ENCODE results near the gene GOLGA6L10. TPM values are rescaled to one million over a fixed set of nuclear protein-coding genes. Genes with fewer than 3 reads are reported as not detected.
"Not testable (repeated sequence)": the region's sequence is repeated elsewhere in the genome, so short reads cannot be mapped to it uniquely, and the experiment has no call there.

GOLGA6L10 gene
- polyA plus RNA-seq, 4 donors, result 3.1 to 8.9 (median 3.8) TPM

DNA sequence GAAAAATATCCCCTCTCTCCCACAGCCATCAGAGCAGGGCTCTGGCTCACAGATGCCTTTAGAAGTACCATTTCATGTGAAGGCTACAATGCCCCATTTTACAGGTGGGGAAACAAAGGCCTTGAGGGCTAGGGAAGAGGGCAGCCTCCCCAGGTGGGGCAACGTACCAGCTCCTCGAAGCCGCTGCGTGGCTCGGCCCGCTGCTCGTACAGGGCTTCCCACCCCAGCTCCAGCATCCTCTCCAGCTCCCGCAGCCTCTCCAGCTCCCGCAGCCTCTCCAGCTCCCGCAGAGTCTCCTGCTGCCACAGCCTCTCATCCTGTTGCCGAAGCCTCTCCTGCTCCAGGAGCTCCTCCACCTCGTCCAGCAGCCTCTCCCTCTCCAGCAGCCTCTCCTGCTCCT, 4.9 kb downstream of the GOLGA6L10 start:
- DNase-seq (ENCODE audit: low read depth in 4 of 4, low spot score in 3 of 4), result not testable (repeated sequence)

DNA sequence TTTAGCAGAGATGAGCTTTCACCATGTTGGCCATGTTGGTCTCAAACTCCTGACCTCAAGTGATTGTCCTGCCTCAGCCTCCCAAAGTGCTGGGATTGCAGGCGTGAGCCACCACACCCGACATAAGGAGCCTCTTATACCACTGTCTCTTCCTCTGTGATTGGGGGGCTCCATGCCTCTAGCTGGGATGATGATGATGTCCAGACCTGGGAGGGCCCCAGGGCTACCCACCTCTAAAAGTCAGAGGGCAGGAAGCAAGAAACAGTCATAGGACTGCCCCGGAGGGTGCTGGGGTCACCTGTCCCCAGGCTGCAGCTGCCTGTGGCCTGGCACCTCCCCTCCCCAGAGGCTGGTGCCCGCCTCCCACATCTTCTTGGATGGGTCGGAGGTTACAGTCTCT, 5.4 kb downstream of the GOLGA6L10 start:
- DNase-seq (ENCODE audit: low read depth in 4 of 4, low spot score in 3 of 4), result not testable (repeated sequence)

DNA sequence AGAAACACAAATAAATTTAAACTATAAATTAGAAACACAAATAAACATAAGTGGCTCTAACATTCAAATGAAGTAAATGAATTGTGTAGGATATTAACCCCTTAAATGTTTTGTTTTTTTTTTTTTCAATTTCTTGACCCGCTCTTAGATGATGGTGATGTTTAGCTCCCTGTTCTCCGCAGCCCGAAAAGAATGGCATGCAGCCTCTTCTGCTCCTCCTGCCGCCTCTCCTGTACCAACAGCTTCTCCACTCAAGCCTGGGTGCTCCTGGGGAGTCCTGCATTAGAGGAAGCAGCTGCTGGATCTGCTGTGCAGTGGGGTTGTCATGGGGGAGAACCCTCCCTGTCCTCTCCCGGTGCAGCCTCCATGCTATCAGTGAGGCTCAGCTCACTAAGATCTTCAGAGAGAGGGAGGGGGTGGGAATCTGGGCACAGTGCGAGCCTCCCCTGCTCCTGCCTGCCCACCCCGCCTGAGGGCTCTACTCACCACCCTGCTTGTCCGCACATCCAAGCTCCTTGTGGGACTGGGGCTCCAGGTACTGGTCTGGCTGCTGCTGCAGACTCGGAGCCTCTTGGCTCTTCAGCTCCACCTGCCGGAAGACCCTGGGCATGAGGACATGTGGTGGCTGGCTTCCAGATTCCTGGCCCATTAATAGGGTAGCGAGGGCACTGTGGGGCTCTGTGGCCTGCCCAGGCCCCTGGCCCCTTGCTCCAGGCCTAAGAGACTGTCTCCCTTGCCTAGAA, 6.5 kb downstream of the GOLGA6L10 start:
- DNase-seq (ENCODE audit: low read depth in 4 of 4, low spot score in 3 of 4), result not testable (repeated sequence)

DNA sequence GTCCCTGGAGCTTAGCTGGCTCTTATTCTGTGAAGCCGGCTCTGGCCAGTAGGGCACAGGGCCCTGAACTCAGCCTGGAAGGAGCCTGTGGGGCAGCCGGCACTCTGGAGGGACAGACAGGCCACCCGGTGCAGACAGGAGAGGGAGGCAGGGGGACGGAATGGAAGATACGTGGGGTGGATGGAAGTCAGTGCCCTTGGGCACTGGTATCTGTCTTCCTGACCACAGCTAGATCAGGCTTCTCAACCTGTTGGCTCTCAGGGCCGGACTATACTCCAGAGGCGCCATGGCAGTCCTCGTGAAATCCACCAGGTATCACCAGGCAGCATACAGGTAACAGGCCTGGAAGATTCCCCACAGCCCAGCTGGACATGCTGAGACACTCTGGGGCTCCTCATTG, 10.7 kb downstream of the GOLGA6L10 start:
- DNase-seq (ENCODE audit: low read depth in 4 of 4, low spot score in 3 of 4), result not testable (repeated sequence)

DNA sequence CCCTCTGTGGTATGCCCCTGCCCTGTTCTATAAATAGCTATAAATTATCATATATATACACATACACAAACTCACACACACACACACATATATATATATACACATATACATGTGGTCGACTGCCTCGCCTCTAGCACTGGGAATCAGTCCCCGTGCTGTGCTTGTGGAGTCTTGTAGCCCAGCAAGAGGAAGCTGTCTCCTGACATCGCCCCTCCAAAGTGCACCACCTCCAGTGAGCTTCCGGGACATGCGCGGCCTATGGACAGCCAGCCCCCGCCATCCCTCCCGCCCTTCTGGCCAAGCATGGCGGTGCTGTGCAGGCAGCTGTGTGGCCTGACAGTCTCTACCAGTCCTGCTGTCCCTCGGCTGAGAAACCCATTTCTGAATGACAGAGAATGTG, 11.2 kb downstream of the GOLGA6L10 start:
- DNase-seq (ENCODE audit: low read depth in 4 of 4, low spot score in 3 of 4), result not testable (repeated sequence)

DNA sequence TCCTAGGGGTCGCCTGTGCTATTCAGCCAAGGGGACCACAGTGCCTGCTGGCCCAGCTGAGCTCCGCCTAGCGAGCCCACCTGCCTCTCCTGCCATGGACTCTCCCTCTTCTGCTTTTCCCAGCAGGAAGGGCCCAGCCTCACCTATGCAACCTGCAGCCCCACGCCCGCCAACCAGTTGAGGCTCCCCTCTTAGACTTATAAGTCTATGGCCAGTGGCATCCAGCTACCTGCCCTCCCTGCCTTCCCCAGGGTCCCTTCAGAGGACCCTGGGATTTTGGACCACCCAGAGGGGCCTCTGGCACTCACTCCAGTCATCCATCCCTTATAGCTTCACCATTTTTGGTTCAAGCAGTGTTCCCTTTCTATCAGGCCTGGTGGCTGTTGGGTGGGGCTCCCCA, 12.2 kb downstream of the GOLGA6L10 start:
- DNase-seq (ENCODE audit: low read depth in 4 of 4, low spot score in 3 of 4), result not testable (repeated sequence)

DNA sequence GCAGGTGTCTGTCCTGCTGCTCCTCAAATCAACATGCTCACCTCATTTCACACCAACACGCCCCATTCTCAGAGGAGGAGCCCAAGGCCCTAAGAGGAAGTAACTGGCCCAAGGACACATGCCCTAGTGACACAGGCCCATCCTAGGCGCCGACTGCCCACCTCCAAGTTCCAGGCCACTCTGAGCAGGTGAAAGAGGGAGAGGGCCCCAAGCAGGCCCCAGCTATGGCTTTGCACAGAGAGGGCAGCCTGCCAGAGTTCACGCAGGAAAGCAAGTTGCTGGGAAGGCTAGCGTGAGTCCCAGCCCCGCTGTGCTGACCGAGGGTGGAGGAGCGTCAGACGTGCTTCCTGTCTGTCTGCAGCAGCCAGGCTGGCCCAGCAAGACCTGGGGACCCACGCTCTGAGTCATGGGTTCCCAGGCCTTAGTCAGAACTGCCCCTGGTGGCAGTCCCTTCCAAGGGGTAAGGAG, 13.1 kb downstream of the GOLGA6L10 start:
- not testable (repeated sequence) for DNase-seq (ENCODE audit: low read depth in 4 of 4, low spot score in 3 of 4)

DNA sequence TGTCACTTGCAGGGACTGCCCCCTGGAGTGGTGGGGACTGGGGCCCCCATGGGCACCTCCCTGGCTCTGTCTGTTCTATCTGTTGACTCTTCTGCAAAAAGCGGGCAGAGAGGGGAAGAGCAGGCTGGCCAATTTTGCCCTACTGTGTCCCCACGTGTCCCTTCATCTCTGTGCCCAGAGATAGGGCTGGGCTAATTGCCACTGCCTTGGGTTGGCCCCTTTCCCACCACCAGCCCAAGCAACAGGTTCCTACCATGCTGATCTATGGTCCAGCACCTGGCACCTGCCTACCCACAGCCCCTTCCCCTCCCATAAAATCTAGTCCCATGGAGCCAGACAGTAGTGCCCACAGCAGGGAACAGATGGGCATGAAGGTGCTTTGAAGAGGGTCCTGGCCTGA, 14.3 kb downstream of the GOLGA6L10 start:
- not testable (repeated sequence) for DNase-seq (ENCODE audit: low read depth in 4 of 4, low spot score in 3 of 4)

DNA sequence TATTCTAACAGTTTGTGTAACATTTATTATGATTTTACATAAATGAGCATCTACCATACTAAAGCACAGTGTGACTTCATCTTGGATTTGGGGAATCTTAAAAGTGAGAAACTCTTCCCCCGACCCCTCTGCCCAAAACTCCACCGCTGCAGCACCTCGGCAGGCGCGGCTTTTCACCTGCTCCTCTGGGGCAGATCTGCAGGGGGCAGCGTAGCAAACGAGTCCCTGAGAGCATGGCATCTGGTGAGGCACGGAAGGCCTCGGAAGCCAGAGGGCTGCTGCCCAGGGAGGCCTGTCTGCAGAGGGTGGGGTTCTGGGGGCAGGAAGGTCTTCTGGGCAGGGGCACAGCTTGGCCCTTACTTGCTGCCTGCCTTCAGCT, 14.7 kb downstream of the GOLGA6L10 start:
- DNase-seq (ENCODE audit: low read depth in 4 of 4, low spot score in 3 of 4), result not testable (repeated sequence)

DNA sequence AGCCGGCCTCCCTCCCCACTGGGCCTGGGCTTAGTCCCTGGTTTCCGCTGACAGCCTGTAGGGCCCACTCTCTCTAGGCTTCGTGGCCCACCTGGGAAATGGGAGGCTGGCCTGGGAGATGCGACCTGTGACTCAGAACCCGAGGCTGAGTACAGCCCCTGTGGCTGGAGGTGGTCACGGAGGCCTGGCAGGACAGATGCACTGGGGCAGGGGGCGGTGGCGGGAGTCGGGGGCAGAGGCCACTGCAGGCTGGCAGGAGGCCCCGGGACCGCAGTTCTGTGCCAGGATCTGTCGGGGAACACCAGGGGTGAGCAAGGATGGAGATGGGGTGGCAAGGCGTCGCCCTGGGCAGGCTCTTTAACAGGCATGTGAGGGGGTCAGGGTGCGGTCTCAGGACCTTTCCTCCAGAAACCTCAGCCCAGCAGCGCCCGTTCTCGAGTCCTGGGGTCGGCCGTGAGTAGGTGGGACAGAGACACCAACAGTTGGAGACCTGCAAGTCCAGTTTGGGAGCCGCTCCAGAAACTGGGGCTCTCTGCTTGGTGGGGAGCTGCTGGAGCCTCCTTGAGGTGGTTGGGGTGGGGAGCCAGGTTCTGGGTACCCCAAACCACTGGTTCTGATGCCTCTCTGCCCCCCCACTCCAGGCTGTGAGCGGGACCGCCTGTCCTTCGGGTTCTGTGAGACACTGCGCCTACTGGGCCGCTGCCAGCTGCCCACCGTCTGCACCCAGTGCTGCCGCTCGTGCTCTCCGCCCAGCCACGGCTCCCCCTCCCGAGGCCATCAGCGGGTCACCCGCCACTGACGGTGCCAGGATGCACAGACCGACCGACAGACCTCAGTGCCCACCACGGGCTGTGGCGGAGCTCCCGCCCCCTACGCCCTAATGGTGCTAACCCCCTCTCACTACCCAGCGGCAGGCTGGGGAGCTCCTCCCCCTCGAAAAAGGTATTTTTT, 15.4 kb downstream of the GOLGA6L10 start:
- DNase-seq (ENCODE audit: low read depth in 4 of 4, low spot score in 3 of 4), result not testable (repeated sequence)

DNA sequence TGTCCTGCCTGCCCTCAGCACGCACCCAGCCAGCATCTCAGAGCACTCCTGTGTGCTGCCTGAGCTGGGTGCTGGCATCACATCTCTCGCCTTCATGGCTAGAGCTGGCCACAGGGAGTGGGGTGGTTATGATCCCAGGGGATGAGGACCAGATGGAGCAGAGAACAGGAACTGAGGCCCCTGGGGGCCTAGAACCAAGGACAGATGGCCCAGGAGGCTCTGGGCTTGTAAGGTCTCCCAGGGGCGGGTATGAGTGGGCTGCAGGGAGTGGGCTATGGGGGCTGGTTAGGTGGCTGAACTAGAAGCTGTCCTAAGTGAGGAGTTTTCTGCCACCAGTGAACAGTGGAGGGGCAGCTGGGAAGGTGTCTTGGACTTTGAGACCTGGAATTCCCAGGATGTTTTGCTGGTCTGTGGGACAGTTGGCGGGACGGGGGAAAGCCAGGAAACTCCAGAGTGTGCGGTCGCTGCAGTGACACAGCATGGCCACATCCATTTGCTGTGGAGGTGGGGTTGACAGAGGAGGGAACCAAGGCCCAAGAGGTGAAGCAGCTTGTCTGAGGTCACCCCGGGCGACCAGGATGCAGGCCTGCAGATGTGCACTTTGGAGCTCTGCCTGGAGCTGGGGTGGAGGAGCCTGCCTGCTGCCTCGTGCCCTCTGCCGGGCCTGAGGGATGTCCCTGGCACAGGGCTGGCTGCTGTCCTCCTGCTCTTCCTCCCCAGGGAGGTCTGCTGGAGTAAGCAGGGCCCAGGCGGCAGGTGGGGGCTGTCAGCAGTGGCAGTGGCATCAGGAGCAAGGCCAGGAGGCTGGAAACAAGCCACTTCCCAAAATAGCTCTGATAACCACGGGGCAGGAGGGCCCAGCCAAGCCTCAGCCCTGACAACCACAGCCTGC, 16.3 kb downstream of the GOLGA6L10 start:
- DNase-seq (ENCODE audit: low read depth in 4 of 4, low spot score in 3 of 4), result not testable (repeated sequence)

DNA sequence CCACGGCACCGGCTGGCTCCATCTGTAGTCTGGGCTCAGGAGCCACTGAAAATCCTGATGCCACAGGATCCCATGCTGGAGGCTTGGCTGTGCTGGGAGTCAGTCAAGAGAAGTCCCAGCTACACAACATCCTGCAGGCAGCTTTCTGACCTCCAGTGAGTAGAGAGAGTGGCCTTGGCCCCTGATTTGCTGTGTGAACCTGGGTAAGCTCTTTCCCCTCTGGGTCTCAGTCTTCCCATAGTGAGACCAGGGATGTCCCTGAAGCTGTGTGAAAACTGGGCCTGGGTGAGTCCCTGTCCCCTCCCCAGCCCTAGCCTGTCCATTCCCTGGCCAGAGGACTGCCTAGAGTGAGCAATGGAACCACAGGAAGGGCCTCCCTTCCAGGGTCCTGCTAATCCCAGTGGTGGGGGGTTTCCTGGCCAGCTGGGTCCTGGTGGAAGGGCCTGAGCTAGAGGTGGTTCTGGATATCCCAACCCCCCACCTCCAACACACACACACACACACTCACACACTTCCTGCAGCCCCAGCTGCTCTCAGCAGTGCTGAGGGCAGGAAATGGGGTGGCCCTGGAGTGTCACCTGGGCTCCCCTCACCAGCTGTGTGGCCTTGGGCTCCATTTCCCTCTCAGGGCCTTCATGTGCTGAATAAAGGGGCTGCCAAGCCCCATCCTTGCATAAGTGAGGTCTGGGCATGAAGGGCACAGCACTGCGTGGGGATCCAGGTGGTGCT, 17.5 kb downstream of the GOLGA6L10 start:
- not testable (repeated sequence) for DNase-seq (ENCODE audit: low read depth in 4 of 4, low spot score in 3 of 4)

DNA sequence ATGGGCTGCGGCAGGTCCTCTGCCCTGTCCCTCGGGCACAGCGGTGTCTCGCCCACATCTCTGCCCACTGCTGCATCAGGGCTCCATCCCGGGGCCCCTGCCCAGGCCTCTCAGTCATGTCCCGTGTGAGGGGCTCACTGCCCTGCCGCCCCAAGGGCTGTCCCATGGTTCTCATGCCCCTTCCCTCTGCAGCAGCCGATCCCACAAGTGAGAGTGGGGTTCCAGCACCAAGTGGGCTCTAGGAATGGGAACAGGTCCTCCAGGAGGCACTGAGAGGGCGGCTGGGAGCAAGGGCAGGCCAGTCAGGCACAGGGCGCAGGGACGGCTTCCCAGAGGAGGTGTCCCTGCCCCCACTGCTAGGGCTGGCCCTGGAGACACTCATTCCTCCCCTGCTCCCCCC, 18.4 kb downstream of the GOLGA6L10 start:
- DNase-seq (ENCODE audit: low read depth in 4 of 4, low spot score in 3 of 4), result not testable (repeated sequence)

DNA sequence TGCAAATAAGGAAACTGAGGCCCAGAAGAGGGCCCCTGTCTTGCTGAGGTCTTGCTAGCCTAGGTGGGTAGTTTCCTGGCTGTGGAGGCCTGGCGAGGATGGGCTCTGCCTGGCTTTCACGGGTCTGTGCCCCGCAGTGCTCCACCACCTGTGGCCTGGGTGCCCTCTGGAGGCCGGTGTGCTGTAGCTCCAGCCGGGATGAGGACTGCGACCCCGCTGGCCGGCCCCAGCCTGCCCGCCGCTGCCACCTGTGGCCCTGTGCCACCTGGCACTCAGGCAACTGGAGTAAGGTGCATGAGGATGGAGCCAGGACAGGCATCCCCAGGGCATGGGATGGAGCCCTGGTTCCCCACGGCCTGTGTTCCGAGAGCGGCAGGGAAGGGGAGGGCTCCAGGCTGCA, 20.2 kb downstream of the GOLGA6L10 start:
- not testable (repeated sequence) for DNase-seq (ENCODE audit: low read depth in 4 of 4, low spot score in 3 of 4)

DNA sequence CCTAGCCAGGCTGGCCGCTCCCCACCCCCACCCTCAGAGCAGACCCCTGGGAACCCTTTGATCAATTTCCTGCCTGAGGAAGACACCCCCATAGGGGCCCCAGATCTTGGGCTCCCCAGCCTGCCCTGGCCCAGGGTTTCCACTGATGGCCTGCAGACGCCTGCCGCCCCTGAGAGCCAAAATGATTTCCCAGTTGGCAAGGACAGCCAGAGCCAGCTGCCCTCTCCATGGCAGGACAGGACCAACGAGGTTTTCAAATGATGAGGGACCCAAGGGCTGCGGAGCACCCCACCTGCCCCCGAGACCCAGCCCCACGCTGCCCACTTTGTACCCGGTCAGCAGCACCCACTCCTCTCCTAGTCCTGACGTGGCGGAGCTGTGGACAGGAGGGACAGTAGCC, 21.9 kb downstream of the GOLGA6L10 start:
- DNase-seq (ENCODE audit: low read depth in 4 of 4, low spot score in 3 of 4), result not testable (repeated sequence)

DNA sequence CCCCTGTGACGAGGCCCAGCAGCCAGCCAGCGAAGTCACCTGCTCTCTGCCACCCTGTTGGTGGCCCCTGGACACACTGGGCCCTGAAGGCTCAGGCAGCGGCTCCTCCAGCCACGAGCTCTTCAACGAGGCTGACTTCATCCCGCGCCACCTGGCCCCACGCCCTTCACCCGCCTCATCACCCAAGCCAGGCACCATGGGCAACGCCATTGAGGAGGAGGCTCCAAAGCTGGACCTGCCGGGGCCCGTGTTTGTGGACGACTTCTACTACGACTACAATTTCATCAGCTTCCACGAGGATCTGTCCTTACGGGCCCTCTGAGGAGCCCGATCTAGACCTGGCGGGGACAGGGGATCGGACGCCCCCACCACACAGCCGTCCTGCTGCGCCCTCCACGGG, 22.4 kb downstream of the GOLGA6L10 start:
- DNase-seq (ENCODE audit: low read depth in 4 of 4, low spot score in 3 of 4), result not testable (repeated sequence)

DNA sequence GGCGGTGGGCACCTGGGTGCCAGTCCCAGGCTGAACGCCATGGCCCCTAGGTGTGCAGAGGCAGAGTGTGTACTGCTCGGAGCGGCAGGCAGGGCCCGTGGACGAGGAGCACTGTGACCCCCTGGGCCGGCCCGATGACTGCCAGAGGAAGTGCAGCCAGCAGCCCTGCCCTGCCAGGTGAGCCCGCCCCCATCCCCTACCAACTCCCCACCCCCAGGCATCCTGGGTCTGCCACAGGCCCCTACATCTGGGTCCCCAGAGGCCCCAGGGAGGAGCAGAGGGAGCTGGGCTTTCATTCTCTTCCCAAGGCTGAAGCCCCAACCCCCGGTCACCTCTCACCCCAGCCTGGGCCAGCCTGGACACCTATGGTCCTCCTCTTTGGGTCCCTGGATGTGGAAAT, 23.6 kb downstream of the GOLGA6L10 start:
- DNase-seq (ENCODE audit: low read depth in 4 of 4, low spot score in 3 of 4), result not testable (repeated sequence)

DNA sequence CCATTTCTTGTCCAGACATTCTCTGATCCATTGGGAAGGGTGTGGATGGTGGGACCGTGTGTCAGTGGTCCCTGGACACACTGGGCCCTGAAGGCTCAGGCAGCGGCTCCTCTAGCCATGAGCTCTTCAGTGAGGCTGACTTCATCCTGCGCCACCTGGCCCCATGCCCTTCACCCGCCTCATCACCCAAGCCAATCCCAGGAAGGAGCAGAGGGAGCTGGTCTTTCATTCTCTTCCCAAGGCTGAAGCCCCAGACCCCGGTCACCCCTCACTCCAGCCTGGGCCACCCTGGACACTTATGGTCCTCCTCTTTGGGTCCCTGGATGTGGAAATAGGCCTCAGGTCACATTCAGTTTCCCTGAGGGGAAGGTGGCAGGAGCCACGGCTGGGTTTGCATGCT, 24.4 kb downstream of the GOLGA6L10 start:
- not testable (repeated sequence) for DNase-seq (ENCODE audit: low read depth in 4 of 4, low spot score in 3 of 4)

DNA sequence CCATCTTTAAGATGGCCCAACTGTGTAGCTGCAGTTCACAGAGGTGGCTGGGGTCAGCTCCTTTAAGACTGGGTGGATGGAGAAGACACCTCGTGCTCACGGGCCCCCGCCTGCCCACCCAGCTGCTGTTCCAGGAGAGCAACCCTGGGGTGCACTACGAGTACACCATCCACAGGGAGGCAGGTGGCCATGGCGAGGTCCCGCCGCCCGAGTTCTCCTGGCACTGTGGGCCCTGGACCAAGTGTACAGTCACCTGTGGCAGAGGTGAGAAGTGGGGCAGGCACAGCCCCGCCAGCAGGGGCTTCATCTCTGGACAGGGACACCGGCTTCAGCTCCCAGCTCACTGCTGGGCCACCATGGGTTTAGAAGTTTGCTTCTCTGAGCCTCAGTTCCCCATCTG, 26.8 kb downstream of the GOLGA6L10 start:
- DNase-seq (ENCODE audit: low read depth in 4 of 4, low spot score in 3 of 4), result not testable (repeated sequence)

DNA sequence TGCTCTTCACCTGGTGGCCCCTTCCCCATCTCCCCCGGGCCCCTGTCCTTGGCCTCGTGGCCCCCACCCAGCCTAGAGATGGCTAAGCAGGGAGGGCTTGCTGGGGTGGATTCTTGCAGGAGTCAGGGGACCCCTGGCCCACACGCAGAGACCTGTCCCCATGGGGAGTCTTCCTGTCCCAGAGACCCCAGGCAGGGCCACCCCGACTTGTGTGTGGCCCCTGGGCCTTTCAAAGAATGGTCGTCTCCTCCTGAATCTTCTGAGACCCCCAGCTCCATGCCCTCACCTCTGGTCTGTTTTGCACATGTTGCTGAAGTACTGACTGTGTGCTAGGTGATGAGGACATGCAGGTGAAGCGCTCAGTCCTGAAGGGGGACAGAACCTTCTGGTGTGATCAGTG, 28.4 kb downstream of the GOLGA6L10 start:
- not testable (repeated sequence) for DNase-seq (ENCODE audit: low read depth in 4 of 4, low spot score in 3 of 4)
